ENCODE results near the gene MYT1.
"Not testable (repeated sequence)": the region's sequence is repeated elsewhere in the genome, so short reads cannot be mapped to it uniquely, and the experiment has no call there.

MYT1 gene

DNA sequence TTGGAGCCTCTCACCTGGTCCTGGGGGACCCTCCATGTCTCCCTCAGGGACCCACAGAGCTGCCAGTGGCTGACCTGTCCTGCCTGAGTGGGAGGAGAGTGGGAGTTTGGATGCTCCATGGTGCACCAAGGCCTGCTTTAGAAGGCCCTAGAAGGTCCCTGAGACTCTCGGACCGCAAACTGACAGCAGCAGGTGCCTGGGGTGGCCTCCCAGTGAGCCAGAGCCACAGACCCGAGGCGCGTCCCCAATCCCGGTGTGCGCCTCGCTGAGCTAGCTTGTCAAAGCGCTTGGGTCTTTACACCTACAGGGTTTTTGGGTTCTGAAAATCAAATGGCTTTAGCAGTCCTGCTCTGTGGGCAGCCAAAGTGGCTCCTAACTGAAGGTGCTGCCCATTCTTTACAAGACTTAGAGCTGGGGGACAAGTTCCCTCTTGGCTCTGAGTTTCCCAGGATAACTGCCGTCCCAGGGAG is 4.9 kb downstream of the MYT1 start:
- FAIRE-seq, result no peak

DNA sequence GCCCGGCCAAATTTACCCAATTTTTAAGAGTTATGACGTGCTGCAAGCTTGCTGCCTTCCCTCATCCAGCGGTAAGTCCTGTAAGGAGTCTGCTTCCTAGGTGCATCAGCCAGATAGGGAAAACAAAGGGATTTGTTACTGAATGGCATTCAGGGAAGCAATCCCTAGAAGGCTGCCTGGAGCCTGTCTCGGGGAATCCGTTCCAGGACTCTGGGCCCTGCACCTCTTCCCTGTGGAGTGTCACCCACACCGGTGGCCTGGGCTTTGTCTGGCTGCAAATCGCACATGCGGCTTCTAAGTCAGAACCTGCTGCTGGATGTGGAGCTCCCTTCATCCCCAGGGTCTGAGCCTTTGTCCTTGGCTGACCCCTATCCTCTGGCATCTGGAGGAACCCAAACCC is 7.0 kb downstream of the MYT1 start:
- no peak for FAIRE-seq

DNA sequence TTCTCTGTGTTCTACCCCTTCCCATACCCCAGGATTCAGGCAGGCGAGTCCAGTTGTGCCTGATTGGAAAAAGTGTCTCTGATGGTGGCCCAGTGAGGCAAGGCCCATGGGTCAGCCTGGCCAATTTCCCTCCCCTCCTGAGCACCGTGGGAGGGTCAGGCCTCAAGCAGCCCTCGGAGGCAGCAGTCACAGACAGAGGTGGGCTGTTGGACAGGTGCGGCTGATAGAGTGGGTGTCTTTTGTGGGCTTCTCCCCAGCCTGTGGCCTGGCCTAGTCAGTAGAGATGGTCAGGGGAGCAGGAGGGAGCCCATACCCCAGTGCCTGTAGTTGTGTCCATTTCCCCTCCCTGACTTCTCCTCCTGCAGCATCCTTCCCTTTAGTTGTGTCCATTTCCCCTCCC is 8.9 kb downstream of the MYT1 start:
- FAIRE-seq, result no peak

DNA sequence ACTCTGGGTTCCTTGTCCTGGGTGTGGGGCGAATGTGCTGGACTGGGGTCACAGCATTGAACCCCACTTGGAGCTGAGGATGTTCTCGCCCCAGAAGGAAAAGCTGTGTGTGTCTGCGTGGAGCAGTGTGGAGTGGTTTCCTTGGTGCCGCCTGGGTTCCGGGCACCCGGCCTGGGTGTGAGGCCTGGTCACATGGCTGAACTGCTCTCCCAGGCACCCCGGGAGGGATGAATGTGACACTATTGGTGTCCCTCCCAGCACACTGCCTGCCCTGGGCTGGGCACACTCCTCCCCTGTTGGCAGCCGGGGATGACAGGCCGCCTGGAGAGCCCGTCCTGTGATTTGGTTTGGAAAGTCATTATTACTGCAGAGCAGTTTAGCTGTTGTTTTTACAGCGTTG is 12.3 kb downstream of the MYT1 start:
- FAIRE-seq, result no peak

DNA sequence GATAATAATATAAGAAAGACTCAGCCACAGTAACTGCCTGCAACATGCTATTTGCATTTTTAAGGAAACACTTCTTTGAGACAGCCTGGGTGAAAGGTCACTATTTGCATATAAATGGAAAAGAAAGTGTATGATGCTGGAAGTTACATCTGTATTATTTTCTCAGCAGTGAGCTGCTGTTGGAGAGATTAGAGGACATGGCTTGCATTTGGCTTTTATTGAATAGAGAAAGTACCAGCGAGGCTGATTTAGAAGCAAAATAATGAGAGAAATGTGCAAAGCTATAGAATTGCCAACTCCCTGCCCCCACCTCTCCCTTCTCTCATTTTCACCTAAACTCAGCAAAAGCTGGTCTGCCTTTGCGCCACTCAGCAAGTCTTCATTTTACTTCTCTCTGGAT is 12.7 kb downstream of the MYT1 start:
- FAIRE-seq, result no peak

DNA sequence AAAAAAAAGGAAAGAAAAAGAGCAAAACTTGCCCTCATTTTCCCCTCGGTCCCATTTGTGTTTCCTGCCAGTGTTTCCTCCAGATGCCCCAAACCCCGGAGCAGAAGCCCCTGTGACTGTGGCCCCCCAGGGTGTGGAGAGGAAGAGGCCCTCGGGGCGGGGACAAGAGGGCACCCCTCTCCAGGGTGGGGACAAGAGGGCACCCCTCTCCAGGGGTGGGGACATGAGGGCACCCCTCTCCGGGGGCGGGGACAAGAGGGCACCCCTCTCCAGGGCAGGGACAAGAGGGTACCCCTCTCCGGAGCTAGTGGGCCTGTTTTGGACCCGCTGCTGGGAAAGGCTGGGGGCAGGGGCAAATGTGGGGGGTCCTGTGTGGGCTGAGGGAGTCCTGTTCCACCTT is 13.1 kb downstream of the MYT1 start:
- no peak for FAIRE-seq

DNA sequence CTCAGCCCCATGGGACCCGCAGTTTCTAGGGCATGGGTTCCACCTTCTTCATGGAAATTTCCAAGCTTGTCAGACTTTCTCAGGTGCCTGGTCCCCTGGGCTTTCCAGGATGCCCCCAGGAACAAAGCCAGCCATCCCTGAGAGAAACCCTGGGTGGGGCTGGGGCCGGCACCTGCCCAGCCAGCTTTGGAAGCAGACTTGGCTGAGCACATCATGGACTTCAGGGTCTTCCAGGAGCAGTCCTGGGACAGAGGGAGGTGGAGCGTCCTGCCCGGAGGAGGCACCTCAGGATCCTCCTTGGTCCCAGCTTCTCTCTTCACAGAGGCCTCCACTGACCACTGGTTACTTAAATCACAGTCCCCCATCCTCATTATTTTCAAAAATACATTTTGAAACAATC is 13.5 kb downstream of the MYT1 start:
- no peak for FAIRE-seq

DNA sequence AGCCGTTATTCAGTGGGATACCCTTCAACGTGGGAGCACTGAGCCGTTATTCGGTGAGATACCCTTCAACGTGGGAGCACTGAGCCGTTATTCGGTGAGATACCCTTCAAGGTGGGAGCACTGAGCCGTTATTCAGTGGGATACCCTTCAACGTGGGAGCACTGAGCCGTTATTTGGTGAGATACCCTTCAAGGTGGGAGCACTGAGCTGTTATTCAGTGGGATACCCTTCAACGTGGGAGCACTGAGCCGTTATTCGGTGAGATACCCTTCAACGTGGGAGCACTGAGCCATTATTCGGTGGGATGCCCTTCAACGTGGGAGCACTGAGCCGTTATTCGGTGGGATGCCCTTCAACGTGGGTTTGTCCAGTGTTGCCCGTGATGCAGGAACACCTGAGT is 14.7 kb downstream of the MYT1 start:
- not testable (repeated sequence) for FAIRE-seq

DNA sequence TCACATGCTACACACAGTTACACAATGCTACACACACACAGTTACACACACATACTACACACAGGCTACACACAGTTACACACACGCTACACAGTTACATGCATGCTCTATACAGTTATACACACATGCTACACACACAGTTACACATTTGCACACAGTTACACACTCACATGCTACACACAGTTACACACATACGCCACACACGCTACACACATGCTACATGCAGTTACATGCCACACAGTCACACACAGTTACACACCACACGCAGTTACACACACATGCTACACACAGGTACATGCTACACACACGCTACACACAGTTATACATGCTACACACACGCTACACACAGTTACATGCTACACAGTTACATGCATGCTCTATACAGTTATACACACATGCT is 15.6 kb downstream of the MYT1 start:
- no peak for FAIRE-seq

DNA sequence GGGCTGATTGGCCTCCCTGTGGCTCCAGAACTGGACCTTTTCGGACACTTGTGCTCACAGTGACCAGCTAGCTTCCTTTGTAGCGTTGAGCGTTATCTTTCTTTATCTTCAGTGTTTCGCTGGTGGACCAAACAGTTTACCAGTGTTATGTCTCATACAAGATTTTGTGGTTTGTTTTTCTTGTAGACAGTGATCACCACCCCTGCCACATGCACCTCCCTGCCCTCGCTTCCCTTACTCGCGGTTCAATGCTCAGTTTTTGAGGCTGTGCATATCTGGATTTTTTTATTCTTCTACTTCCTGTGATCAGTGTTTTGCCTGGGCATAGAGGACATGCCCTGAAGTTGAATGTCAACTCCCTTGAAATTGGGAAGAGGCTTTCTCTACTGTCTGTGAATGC is 16.4 kb downstream of the MYT1 start:
- no peak for FAIRE-seq

DNA sequence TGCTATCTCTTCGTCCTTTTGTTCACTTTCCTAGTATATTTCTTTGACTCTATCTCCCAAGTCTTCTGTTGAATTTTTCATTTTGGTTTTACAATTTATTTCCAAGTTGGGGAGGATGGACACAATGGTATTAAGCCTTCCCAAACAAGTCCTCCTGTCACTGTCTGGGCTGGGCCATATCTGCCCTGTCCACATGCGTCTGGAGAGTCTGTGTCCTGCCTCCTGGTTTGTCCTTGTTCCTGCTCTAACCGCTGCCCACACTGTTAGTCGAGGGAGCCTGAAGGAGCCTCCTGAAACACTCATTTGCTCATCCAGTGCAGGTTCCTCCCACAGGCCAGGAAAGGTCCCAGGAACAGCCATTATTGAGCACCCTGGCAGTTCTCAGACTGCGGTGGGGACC is 17.1 kb downstream of the MYT1 start:
- FAIRE-seq, result no peak

DNA sequence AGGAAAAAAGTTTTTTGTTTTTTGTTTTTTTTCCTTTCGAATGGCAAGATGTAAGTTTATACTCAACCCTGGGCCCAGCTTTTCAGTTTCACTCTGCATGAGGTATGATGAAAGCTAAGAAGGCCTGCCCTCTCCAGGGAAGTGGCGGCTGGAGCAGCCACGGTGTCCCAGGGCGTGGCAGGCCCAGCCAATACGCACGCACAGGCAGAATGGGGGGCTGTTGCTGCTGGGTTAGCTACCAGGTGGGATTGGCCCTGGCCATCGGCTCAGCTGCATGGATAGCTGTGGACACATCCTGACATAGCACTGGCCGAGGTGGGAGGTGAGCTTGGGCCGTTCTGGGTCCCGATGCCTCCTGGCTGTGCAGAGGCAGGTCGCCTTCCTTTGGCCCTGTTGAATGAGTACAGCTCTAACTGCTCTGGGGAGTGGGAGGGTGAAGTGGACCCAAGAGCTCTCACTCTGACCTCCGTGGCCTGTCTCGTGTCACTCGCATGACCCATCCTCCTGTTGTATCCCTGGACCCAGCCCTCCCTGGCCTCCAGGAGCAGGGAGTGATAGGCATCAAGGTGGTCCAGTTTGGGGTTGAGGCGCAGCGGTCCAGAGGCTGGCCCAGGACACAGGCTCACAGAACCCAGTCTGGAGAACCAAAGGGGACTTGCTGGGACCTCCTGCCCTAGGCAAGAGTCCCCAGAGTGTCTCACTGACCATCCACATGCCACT is 18.1 kb downstream of the MYT1 start:
- FAIRE-seq, result no peak

DNA sequence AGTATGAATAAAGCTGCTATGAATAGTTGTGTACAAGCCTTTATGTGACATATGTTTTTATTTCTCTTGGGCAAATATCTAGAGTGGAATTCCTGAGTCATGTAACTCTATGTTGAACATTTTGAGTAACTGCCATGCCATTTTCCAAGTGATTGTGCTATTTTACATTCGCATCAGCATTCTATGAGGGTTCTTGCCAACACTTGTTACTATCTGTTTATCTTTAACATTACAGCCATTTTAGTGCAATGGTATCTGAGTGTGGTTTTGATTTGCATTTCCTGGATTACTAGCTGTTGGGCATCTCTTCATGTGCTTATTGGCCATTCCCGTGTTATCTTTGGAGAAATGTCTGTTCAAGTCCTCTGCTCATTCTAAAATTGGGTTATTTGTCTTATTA is 19.1 kb downstream of the MYT1 start:
- FAIRE-seq, result no peak

DNA sequence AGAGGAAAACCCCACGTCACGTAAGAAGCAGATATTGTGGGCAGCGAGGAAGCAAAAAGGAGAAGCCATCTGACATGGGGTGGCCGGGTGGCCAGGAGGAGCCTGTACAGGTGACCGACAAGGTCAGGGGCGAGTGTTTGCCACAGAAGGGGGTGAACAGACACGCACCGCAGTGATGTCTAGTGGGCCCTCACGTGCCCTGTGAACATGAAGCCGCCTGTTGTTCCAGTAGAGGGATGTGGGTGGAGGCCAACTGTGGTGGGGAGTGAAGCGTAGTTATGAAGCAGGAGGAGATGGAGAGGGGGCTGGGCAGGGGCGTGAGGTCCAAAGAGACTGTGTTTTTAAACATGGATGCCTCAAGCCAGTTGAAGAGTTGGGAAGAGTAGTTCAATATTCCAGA is 20.5 kb downstream of the MYT1 start:
- FAIRE-seq, result no peak

DNA sequence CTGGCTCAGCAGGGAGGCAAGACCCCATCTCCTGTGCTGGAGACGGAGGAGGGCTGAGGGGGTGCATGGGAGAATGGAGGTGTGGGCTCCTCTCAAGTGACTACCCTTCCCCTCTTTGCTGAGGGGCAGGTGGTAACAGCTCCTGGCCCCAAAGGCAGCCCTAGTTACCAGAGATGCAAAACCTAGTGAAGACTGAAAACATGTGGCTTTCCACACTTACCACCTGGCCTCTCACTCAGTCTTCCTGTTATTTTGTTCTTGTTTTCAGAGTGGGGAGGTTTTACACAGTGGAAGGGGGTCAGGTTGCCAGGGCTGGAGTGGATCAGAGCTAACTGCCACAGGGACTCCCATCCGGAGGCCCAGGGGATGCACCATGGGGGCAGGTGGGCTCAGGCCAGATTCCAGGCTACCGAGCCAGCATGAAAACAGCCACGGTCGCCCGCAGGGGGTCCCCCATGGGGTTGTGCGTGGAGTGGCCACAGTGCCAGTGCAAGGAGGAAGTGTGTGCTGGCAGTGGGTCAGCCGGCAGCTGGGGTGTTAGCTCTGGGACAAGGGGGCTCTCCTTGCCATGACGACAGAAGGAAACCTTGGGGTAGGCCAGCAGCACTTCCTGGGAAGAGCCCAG is 21.1 kb downstream of the MYT1 start:
- FAIRE-seq, result no peak

DNA sequence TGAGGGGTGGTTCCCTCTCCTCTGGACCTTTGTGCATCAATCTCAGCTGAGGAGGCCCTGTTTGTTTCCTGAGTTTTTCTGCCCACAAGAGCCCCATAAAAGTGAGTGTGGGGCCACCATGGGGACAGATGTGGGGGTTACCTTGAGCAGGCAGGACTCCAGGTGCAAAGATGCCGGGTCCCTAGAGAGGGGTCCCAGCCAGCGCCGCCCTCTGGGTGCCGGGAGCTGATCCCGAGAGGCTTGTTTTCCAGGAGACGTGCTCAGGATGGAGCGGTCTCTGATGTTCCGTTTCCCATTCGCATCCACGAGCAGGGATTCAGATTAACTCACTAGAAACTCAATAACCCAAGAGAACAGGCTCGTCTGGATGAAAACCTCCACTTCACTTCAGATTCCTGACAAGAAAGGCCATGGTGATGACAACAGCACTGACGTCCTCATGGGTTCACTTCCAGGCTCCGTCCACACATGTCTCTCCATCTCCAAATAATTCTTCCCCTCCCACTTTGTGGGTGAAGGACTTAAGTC is 21.9 kb downstream of the MYT1 start:
- no peak for FAIRE-seq

DNA sequence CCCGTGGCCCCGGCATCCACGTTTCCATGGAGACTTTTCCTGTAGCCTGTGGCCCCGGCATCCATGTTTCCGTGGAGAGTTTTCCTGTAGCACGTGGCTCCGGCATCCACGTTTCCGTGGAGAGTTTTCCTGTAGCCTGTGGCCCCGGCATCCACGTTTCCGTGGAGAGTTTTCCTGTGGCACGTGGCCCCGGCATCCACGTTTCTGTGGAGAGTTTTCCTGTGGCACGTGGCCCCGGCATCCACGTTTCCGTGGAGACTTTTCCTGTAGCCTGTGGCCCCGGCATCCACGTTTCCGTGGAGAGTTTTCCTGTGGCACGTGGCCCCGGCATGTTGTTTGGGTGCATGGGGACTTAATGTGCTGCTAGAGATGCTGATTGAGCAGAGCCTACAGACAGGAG is 23.0 kb downstream of the MYT1 start:
- not testable (repeated sequence) for FAIRE-seq

DNA sequence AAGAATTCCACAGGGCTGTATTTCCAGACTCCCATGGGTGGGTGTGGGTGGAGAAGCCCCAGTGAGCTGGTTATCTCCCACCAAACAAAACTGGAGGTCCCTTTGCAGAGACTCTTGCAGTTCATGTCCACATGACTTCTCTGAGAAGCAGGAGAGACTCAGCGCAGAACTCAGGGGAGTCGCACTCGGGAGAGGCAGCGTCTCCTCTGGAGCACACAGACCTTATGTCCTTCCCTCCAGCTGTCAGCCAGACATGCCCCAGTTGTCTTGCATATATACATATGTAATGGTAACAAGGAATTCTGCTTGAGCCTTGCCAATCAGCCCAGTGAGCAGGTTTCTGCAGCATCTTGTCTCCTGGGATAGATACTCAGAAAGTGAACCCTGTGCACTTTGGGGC is 23.8 kb downstream of the MYT1 start:
- FAIRE-seq, result no peak

DNA sequence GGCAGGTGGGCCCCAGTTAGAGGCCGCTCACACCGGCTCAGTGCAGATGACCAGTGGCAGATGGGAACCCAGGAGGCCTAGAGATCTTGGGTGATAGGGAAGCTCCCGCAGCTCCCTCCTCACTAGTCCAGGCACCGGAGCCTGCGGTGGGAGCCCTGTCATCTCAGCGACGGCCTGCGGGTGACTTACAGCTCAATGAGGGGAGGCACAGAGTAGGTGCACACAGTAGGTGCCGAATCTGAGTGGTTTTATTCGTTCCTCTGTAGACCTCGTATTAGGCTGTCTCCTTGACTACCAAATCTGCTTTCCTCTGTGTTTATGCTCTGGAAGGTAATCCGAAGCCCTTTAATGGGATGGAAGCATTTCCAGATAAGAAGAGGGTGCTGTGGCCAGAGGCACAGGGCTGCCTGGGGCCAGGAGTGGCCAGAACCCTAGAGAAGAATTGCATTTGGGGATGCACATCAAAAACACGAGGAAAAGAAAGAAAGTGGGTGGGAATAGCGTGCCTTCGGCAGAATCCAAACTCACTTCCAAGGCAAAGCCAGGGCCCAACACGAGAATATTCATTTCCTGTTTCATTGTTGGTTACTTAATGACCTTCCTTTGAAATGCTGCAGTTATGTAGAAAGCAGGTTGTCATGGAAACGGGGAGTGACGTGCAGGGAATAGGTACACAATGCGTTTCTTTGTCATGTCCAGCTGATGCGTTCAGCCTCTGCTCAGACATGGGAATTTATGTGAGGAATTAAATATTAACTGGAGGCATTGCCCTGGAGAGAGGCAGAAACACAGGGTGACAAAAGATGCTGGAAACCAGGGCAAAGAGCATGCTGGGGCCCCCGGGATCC is 24.7 kb downstream of the MYT1 start:
- no peak for FAIRE-seq

DNA sequence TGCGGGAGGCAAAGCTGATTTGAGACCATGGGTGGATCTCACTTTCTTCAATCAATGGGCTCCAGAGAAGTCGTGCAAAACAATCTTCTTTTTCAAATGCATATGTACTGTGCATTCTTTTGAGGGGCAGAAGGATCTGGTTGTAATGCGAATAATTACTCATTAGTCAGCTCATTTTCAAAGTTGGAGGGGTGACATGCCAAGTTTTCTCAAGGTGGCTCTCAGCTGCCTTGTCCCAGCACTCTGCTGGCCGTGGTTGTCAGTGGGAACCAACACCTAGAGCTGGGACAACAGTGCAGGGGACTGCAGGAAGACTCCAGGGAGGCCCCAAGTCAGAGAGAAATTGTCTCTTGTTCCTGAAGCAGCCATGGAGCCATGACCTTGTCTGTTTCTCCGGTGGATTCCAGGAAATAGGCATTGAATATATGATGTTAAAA is 25.3 kb downstream of the MYT1 start:
- no peak for FAIRE-seq

DNA sequence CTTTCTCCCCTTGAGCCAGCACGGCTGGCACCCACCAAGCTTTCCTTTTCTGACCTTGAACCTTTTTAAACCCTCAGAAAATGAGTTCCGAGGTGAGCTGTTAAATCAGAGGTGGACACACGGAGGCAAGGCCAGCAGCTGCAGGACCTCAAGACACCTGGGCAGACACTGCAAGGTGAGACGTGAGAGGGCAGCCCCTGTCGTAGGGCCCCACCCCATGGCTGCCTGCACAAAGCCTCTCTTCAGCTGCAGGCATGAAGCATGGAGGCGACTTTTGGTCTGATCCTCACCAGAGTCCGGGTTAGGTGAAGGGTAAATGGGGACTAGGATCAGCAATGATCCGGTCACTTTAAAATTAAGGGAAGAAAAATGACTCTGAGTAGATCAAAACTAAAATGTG is 25.7 kb downstream of the MYT1 start:
- FAIRE-seq, result no peak

DNA sequence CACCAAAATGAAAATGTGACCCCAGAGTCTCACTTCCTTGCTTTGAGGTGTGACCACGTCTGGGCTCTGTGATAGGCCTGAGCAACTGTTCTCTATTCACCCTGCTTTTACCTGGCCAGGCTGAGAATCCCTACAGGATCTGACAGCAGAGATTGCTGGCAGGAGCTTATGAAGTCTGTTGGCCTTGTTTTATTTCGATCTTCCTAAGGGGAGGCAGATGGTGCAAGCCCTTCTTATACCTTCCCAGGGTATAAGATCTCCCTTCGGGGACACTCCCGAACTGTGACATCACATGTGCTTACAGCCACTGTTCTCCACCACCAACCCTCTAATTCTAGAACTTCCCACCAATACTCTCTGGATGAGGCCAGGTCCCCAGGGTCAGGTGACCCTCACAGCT is 26.8 kb downstream of the MYT1 start:
- no peak for FAIRE-seq

DNA sequence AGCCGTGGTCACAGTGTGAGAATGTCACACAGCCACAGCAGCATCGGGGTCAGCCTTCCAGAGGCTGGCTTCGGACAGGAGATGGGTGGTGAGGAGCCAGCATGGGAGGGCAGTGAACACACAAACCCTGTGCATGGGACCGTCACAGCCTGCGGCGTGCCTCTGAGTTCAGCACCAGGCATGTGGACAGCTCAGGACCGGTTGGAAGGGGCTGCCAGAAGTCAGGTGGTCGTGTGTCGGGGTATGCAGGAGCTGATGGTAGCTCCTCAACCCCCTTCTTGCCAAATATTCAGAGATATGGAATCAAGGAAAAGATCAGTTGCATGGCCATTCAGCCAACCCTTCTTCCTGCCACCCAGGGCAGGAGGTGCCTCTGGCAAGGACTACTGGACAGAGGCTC is 28.2 kb downstream of the MYT1 start:
- FAIRE-seq, result no peak

DNA sequence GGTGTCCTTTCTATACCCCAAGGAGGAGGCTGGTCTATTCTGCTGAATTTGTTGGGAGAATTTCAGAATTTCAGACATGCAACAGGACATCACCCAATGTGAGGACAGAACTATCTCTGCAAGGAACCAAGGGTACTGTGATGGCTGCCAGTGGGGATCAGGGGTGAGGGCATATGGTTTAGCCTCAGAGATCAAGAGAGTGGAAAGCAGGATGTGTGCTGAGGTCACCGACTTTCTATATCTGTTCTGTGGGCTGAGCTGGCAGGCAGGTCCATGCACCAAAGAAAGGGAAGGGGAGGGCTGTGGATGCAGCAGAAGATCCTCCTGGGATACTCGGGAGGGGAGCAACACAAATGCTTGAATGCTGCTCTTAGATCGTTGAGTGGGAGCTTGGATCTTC is 28.8 kb downstream of the MYT1 start:
- no peak for FAIRE-seq

Measured in colon (tissue), 2 donors.